Amniotic epithelial cell (primary cell): Measurements from ENCODE around the gene KDELR1.

Source experiments
- DNase-seq: peaks from one replicate; pipeline ENCODE4 v3.0.0-alpha.2; 2010; ENCODE audit warnings: low read depth

The KDELR1 gene

GRCh38 chr19:48371367-48371766 is 20.0 kb downstream of the KDELR1 start:
- no peak for DNase-seq

- peak; percentile 20 for DNase-seq
Observed at GRCh38 chr19:48370955-48371354, 20.4 kb downstream of the KDELR1 start.

DNA sequence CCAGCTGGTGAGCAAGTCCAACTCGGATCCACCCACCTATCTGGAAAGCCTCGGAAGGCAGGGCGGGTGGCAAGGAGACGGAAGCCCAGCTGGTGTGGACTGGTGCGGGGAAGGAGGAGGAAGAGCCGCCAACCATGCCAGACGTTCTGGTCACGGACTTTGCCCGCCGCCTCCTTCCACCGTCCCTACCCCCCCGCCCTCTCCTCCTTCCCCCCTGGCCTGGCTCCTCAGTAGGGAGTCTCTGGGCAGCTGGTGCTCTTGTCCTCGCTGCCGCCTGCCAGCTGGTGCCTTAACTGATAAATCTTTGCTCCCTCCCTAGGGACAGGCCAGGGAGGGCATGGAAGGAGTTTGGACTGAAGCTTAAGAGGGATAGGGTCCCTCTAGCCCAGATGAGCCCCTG is 22.4 kb downstream of the KDELR1 start:
- DNase-seq: no peak

DNA sequence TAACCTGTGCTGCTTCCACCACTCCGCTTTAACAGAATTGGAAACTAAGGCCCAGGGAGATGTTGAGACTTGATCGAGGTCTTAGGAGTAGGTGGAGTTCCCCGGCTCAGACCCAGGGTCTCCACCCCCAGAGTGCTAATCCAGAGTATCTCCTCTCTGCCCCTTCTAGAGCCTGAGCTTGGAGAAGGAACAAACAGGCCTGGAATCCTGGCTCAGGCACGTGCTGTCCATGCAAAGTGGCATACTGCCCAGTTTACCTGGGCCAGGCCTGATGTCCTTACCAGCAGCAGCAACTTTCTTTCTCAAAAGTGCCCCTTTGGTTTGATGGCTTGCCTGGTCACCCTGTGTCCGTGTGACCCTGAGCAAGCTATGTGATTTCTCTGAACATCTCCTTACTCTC is 23.5 kb downstream of the KDELR1 start:
- no peak for DNase-seq

GRCh38 chr19:48365602-48366001 is 25.7 kb downstream of the KDELR1 start:
- no peak for DNase-seq

DNA sequence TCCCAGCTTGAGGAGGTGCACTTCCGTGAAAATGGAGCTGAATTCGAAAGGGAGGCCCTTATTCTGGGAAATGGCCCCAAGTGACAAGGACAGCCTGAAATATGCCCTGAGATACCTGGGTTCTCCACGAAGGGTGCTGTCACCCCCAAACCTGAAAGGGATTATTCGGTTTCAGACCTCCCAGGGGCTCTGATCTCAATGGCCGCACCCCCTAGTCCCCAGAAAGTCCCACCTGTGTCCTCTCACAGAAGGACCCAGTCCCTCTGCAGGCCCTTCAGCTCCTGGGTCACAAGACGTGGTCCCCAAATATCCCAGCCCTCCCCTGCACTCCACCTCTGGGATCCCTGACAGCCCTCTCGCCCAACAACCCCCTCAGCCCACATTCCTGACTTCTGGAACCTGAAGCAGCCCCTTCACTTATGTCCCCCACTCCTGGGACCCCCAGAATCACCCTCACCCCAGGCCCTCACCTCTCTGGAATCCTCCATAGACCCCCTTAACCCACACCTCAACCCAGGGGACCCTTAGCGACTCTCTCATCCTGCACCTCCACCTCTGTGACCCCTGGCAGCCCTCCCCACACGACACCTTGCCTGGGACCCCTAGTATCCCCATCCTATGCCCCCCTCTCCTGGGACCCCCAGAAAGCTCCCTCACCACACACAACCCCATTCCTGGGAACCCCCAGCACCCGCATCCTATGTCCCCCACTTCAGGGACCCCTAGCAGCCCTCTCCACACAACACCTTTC is 26.6 kb downstream of the KDELR1 start:
- no peak for DNase-seq

- DNase-seq: peak; percentile 98
Observed at GRCh38 chr19:48363810-48364597, 27.3 kb downstream of the KDELR1 start, which contains the start of the genes SYNGR4 and TMEM143. Gene SYNGR4, plus strand, starts transcription at chr19:48364367. Its CDS starts 1,476 bp downstream, at chr19:48365843. Gene TMEM143, minus strand, starts transcription at chr19:48363940. Its CDS starts 20 bp downstream, at chr19:48363920.

DNA sequence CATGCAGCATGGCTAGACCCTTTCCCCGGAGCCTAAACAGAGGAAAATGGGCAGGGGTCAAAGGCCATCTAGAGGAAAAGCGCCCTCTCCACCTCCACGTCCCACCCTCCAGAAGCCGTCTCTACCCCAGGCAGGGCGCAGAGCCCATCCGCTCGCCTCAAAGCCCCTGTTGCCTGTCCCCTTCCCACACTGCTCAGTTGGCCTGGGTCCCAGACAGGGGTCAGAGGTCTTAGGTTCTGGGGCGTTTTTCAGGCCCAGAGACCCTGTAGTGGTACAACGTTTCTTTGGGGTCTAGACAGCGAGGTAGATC is 27.9 kb downstream of the KDELR1 start:
- no peak for DNase-seq

- peak; percentile 95 for DNase-seq
Observed at GRCh38 chr19:48362716-48363499, 28.4 kb downstream of the KDELR1 start.

DNA sequence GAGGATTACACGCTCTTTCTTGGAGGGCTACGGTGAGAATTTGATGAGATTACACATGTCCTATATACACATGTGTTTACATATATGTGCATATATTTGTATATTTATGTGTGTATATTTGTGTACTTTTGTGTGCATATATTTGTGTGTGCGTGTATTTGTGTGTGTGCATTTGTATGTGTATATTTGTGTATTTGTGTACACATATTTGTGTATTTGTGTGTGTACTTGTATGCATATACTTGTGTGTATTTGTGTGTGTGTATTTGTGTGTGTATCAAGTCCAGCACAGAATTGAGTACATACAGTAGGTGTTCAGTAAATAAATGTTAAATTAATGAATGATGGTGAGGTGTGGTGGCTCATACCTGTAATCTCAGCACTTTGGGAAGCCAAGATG is 29.4 kb downstream of the KDELR1 start:
- no peak for DNase-seq

DNA sequence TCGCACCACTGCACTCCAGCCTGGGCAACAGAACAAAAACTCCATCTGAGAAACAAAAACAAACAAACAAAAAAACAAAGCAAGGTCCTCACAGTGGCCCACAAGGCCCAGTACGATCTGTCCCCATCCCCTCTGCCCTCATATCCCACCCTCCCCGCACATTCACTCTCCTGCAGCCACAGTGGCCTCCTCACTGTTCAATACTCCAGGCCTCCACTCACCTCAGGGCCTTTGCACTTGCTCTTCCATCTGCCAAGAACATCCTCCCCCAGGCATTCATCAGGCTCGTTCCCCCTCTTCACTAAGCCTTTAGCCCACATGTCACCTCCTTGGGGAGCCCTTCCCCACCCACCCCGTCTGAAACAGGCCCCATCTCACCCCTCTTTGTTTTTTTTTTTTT is 32.2 kb downstream of the KDELR1 start:
- no peak for DNase-seq

DNA sequence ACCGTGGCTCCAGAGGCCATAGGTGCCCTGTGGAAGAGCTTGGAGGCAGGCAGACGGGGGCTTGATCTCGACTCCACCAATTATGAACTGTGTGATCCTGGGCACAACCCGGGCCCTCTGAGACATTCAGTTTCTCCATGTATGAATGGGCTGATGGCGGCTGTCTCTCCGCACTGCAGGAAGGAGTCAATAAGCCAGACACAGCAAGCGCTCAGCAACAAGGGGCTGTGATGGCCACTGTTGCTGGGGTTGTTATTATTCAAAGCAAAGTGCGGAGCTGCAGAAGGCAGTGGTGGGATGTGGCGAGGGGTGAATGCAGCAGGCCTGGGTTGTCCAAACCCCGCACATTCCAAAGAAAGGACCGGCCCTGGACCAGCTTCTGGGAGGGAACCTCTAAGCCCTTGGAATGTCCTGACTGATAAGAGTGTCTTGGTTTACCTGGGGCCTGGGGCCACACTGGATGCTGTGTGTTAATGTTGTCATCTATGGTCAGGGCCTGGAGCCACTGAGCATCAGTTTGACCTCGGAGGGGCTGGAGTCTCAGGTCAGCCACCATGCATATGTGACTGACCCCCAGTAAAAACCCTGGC is 35.9 kb downstream of the KDELR1 start:
- DNase-seq: peak; percentile 33

DNA sequence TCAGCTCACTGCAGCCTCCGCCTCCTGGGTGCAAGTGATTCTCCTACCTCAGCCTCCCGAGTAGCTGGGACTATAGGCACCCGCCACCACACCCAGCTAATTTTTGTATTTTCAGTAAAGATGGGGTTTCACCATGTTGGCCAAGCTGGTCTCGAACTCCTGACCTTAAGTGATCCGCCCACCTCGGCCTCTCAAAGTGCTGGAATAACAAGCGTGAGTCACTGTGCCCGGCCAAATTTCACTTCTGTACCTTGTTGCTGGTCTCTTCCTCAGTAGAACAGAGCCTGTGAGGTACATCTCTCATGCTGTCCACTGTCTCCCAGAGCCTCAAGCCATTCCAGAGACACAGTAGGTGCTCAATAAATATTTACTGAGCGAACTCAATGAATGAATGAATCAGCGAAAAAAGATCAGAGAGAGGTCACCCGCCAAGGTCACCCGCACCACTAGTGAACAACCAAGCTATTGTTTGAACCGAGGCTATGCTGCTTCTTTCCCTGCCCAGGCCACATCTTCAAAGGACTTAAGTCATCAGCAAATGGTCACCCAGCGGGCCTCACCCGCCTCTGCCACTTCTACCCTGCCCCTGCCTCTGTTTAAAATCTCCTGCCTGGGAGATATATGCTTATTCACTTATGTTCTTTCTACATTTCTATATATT is 36.9 kb downstream of the KDELR1 start:
- DNase-seq: no peak

- DNase-seq: no peak
Observed at GRCh38 chr19:48353677-48354076, 37.7 kb downstream of the KDELR1 start.

DNA sequence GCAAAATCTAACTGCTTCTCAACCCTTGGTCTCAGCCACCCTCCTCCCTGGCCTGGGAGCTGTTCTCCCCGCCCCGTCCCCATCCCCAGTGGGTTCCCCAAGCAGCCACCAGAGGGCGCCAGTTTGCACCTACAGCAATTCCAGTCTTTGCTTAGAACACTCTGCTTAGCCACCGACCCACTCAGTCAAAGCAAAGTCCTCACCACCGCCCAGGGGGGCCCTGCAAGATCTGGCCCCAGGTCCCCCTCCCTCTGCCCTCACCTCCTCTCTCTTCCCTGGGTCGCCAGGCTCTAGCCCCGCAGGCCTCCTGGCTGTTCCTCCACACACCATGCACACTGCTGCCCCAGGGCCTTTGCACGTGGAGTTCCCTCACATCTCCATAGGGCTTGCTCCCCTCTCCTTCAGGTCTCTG is 40.0 kb downstream of the KDELR1 start:
- peak; percentile 53 for DNase-seq

GRCh38 chr19:48350856-48351255 is 40.5 kb downstream of the KDELR1 start:
- DNase-seq: no peak

DNA sequence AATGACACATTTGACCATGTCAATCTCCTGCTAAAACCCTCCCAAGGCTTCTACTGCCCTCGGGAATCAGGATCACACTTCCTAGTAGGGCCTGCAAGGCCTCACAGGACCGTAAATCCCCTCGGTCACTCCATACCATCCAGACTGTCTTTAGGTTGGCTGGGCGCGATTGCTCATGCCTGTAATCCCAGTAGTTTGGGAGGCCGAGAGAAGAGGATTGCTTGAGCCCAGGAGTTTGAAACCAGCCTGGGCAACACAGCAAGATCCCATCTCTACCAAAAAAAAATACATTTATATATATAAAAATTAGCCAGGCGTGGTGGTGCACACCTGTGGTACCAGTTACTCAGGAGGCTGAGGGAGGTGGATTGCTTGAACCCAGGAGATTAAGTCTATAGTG is 42.6 kb downstream of the KDELR1 start:
- peak; percentile 32 for DNase-seq

DNA sequence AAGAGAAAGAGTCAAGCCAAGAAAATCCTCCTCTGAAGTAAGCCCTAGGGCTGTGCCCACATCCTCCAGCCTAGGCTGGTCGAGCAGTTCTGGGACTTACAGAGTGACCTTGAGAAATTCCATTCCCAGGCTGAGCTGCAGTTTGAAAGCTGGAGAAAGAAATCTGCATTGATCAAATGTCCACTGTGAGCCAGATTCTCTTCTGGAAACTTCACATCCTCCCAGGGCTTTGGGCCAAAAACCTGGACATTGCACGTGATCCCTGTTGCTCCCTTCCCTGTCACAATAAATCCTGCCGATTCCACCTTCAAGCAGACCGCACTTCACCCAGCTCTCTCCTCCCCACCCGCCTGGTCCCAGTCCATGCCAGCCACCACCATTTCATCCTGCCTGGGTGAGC is 43.3 kb downstream of the KDELR1 start:
- peak; percentile 84 for DNase-seq

- DNase-seq: peak; percentile 72
Observed at GRCh38 chr19:48346191-48346590, 45.2 kb downstream of the KDELR1 start.

GRCh38 chr19:48344892-48345291 is 46.5 kb downstream of the KDELR1 start:
- no peak for DNase-seq

GRCh38 chr19:48342841-48343540 is 48.4 kb downstream of the KDELR1 start:
- peak; percentile 76 for DNase-seq
